DOHH2 (cell line): ENCODE measurements around the gene KCNH6.

Experiments
- CTCF ChIP-seq: fragments of 200-600 bp; sonication (generic); IDR thresholded peaks from one replicate; pipeline ENCODE4 v1.5.1; 2014; ENCODE audit warnings: antibody characterized with exemption, mild to moderate bottlenecking, low read depth, low read length; ENCODE audit not compliant: poor library complexity, severe bottlenecking
- EZH2phosphoT487 ChIP-seq: fragments of 200-600 bp; sonication (generic); IDR thresholded peaks from 2 replicates; pipeline ENCODE4 v1.6.1; 2017; ENCODE audit warnings: borderline replicate concordance, mild to moderate bottlenecking, antibody characterized with exemption, low read length, moderate library complexity, mixed read lengths

GRCh38 chr17:63555500-63556156 is 32.5 kb downstream of the KCNH6 start:
- TF ChIP-seq CTCF (no peak), EZH2phosphoT487 (no peak)
